HG03521 (cell line): ENCODE measurements around the gene GPR61.

Source experiments
- ATAC-seq: cut with Tn5 transposase; IDR thresholded peaks from one replicate; pipeline ENCODE4 v1.9.1; 2021; ENCODE audit warnings: mild to moderate bottlenecking, moderate library complexity; ENCODE audit not compliant: unreplicated experiment

The GPR61 gene

GRCh38 chr1:109564194-109564878 lies 24.7 kb downstream of the GPR61 start:
- ATAC-seq = no peak

GRCh38 chr1:109565241-109565640 lies 25.6 kb downstream of the GPR61 start:
- ATAC-seq = no peak

- no peak for ATAC-seq
Measured at GRCh38 chr1:109566982-109567381, 27.3 kb downstream of the GPR61 start.

GRCh38 chr1:109567877-109568672 lies 28.4 kb downstream of the GPR61 start:
- no peak for ATAC-seq

- ATAC-seq = no peak
Measured at GRCh38 chr1:109569323-109569722, 29.7 kb downstream of the GPR61 start.

- no peak for ATAC-seq
Measured at GRCh38 chr1:109570414-109570813, 30.7 kb downstream of the GPR61 start.

- ATAC-seq = no peak
Measured at GRCh38 chr1:109573785-109574184, 34.1 kb downstream of the GPR61 start.

- ATAC-seq = no peak
Measured at GRCh38 chr1:109578947-109579443, 39.3 kb downstream of the GPR61 start.

DNA sequence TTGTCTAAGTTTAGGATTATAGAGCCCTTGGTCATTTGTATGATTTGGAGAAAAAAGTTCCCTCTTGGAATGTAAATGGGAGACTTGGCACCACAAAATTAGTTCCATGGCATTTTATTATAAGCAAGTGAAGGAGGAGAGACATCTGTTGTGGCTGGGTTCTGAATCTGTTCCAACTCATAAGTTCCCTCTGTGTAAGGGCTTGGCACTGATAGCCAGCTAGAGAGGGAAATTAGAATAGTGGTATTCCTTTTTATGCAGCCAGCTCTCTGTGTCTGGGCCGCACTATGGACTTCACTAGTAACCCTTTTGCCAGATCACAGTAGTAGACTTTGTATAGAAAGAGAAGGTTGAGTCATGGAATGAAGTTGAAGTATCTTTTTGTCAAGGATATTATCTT lies 39.8 kb downstream of the GPR61 start:
- no peak for ATAC-seq

- no peak for ATAC-seq
Measured at GRCh38 chr1:109582021-109582420, 42.3 kb downstream of the GPR61 start.

DNA sequence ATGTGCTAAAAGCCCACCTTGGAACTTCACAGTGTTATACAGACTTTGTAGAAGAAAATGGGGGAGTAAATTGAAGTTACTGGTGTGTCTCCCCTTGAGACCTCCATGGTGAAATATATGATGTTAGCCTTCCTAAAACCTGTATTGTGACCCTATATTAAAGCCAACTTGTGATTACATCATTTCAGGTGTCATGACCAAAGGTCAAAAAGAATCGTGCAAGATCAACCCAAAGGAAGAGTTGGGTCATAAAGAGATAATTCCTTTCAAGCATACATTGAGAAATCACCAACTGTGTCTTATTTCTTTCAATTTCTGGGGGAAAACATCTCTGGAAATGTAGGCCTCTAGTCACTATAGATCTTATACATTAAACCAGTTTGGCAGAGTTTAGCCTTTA lies 45.1 kb downstream of the GPR61 start:
- no peak for ATAC-seq

DNA sequence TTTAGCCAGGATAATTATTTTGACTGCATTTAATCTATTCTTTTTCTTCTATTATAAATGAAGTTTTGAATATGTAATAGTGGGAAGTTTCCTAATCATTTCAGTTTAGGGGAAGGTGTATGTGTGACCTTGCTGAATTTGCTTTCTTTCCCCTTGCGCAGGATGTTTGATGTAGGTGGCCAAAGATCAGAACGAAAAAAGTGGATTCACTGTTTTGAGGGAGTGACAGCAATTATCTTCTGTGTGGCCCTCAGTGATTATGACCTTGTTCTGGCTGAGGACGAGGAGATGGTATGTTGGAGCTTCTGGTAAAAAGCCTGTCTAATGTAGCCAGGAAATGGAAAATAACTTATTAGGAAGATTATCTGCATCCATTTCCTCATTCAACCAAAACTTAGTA lies 46.4 kb downstream of the GPR61 start:
- no peak for ATAC-seq

DNA sequence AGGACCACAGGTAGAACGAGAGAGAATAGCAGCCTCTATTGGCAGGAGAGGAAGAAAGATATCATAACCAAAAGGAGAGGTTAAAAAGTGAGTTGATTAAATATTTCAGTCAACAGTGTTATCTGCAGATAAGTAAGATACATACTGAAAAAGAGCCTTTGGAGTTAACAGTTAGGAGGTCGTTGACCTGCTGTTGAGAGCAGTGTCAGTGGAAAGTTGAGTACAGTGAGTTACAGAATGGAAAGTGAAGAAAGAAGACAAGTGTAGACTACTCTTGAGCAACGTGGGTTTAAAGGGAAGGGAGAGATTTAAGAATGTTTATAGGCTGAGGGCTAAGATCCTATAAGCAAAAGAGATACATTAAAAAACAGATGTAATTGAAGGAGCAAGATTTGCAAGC lies 49.5 kb downstream of the GPR61 start:
- no peak for ATAC-seq

DNA sequence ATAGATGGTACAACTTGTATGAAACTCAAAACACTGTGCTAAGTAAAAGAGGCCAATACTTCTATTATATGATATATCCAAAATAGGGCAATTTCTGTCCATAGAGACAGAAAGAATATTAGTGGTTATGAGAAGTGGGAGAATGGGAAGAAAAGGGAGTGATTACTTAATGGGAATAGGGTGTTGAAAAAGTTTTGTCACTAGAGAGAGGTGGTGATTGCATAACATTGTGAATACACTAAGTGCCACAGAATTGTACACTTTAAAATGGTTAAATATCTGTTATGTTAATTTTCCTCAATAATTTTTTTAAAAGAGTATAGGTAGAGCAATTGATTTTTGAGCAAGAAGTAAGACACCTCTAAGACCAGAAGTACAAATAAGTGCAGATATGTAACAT lies 50.0 kb downstream of the GPR61 start:
- ATAC-seq = no peak

DNA sequence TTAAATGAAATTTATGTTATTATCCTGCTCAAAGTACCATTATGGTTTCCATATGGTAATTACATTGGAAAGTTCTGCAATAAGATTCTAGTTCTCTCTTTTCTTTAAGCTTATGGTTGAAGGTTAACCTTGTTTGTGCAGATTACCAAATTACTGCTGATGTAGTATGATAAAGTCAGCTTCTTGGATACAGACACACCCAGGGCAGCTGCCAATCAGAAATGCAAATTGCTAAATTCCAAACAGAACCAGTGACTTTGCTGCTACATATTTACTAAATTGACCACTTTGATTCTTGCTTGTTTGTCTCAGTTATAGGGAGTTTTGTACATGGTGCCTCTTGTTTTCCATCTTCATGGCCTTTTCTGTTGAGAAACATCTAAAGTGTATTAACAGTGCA lies 53.2 kb downstream of the GPR61 start:
- ATAC-seq = no peak

GRCh38 chr1:109595531-109595930 lies 55.9 kb downstream of the GPR61 start:
- no peak for ATAC-seq
